OCI-LY3 (cell line): ENCODE data around the gene FYN.

Source experiments
- EZH2phosphoT487 ChIP-seq: fragments of 200-600 bp; shearing (Covaris generic); IDR thresholded peaks from 2 replicates; pipeline ENCODE4 v1.6.1; 2018; ENCODE audit warnings: antibody characterized with exemption, mixed run types, low read depth
- TF ChIP-seq, protein P1 (sequence below): fragments of 200-600, 300-600 bp; sonication (generic); IDR thresholded peaks from 2 replicates; pipeline ENCODE4 v1.5.1; 2014; ENCODE audit warnings: antibody characterized with exemption, low read length, low read depth

DNA sequence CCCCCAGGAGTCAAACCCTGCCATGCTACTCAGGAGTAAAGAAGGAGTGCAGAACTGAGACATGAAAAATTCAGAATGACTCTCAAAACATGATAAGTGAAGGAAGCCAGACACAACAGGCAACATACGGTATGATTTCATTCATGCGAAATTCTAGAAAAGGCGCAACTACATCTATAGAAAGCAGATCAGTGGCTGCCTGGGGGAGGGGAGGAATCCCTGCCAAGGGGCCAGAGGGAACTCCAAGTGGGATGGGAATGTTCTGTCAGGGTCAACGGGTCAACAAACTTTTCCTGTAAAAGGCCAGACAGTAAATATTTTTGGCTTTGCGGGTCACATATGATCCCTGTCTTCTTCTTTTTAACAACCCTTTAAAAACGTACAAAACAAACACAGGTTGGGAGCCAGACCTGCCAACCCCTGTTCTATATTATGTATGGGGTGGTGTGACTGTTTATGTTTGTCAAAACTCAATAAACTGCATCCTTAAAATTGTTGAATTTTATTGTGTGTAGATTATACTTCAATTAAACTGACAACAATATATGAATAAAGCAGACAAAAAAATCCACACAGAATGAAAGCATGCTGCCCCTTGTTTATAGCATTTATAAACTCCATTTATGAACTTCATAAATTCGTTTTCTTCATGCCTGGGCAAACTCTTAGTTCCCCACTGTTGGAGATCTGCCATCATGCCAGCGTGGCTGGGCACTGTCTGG lies 211.0 kb downstream of the FYN start:
- TF ChIP-seq, protein P1, sequence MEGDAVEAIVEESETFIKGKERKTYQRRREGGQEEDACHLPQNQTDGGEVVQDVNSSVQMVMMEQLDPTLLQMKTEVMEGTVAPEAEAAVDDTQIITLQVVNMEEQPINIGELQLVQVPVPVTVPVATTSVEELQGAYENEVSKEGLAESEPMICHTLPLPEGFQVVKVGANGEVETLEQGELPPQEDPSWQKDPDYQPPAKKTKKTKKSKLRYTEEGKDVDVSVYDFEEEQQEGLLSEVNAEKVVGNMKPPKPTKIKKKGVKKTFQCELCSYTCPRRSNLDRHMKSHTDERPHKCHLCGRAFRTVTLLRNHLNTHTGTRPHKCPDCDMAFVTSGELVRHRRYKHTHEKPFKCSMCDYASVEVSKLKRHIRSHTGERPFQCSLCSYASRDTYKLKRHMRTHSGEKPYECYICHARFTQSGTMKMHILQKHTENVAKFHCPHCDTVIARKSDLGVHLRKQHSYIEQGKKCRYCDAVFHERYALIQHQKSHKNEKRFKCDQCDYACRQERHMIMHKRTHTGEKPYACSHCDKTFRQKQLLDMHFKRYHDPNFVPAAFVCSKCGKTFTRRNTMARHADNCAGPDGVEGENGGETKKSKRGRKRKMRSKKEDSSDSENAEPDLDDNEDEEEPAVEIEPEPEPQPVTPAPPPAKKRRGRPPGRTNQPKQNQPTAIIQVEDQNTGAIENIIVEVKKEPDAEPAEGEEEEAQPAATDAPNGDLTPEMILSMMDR: no peak
- TF ChIP-seq EZH2phosphoT487: no peak
